ENCODE results near the gene SGCA. TPM values are rescaled to one million over a fixed set of nuclear protein-coding genes. Genes with fewer than 3 reads are reported as not detected.

Gene SGCA
- total RNA-seq, 2 donors from 2014 or later: 0.51 to 2.6 TPM

DNA sequence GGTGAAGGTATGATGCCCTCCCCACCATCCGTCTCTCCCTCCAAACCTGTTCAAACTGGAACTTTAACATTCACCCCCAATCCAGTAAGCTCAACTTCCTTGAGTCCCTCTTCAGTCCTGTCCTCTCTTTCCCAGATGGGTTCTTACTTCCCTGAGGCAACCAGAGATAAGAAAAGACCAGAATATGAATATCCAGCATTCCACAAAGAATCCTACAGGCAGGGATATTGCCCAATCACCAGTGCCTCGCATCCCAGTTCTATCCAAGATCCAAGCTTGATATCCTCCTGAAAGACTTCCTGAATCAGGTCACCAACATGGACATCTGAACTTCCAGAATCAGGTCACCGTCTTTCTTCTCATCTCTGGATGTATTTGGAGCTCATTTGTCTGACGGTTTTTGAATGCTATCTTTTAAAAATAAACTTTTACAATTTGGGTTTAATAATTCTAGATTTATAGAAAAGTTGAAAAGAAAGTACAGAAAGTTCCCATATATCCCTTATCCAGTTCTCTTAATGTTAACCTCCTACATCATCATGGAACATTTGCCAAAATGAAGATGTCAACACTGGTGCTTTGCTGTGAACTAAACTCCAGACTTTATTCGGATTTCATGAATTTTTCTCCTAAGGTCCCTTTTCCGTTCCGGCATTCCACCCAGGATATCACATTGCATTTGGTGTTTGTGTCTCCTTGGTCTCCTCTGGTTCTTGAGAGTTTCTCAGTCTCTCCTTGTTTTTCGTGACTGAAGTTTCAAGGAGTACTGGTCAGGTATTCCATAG is 49.4 kb downstream of the SGCA start:
- H3K4me3 ChIP-seq (ENCODE audit: low read length): no peak overlapping the region
- DNase-seq: no peak
- Mint-ChIP-seq H3K9me3 (no peaks in the 10 kb centered on the region), H3K36me3 (ENCODE audit: low read depth) (no peaks in the 10 kb centered on the region), H3K27me3 (ENCODE audit: insufficient read depth) (peaks cover 3% of the 10 kb centered on the region), H3K27ac (no peak overlapping the region), H3K4me1 (peaks cover 56% of the 10 kb centered on the region), H3K4me3 (no peak overlapping the region)
- no peak overlapping the region for H3K27ac ChIP-seq (ENCODE audit: low read depth, low read length)
- TF ChIP-seq, protein P1, sequence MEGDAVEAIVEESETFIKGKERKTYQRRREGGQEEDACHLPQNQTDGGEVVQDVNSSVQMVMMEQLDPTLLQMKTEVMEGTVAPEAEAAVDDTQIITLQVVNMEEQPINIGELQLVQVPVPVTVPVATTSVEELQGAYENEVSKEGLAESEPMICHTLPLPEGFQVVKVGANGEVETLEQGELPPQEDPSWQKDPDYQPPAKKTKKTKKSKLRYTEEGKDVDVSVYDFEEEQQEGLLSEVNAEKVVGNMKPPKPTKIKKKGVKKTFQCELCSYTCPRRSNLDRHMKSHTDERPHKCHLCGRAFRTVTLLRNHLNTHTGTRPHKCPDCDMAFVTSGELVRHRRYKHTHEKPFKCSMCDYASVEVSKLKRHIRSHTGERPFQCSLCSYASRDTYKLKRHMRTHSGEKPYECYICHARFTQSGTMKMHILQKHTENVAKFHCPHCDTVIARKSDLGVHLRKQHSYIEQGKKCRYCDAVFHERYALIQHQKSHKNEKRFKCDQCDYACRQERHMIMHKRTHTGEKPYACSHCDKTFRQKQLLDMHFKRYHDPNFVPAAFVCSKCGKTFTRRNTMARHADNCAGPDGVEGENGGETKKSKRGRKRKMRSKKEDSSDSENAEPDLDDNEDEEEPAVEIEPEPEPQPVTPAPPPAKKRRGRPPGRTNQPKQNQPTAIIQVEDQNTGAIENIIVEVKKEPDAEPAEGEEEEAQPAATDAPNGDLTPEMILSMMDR (conservative IDR thresholded peaks at IDR 0.05): no peak
- H3K27me3 ChIP-seq (ENCODE audit: control insufficient read depth, insufficient read depth, low read length, poor library complexity, severe bottlenecking): no peaks in the 10 kb centered on the region
- WGBS, 2 experiments (ENCODE audit: insufficient coverage in 1 of 2, insufficient read length in 1 of 2): 72 to 73% methylated on average over 5 to 7 of the region's 8 CpGs
- H3K36me3 ChIP-seq (ENCODE audit: control insufficient read depth, insufficient read depth, low read length): no peaks in the 10 kb centered on the region
- H3K4me1 ChIP-seq (ENCODE audit: control insufficient read depth, insufficient read depth, low read length): peaks cover 19% of the 10 kb centered on the region
- H3K9ac ChIP-seq (ENCODE audit: extremely low read depth, low read length, poor library complexity, severe bottlenecking): no peak overlapping the region
- no peaks in the 10 kb centered on the region for H3K9me3 ChIP-seq (ENCODE audit: control insufficient read depth, low read length)

DNA sequence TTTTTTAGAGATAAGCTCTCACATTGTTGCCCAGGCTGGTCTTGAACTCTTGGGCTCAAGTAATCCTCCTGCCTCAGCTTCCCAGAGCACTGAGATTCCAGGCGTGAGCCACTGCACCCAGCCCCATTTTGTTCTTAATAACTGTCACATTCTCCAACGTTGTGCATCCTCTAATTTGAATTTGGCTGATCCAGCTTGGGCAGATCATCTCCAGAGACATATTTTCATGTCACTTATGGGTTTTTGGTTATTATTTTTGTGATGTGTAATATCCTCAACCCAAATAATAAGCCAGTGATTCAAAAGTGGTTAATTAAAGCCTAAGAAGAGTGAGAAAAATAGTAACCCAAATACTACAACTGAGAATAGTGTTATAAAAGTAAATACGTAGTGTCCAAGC is 51.8 kb downstream of the SGCA start:
- no peak overlapping the region for H3K27ac ChIP-seq (ENCODE audit: low read depth, low read length)
- Mint-ChIP-seq H3K36me3 (ENCODE audit: low read depth) (no peaks in the 10 kb centered on the region), H3K27ac (no peak overlapping the region)

DNA sequence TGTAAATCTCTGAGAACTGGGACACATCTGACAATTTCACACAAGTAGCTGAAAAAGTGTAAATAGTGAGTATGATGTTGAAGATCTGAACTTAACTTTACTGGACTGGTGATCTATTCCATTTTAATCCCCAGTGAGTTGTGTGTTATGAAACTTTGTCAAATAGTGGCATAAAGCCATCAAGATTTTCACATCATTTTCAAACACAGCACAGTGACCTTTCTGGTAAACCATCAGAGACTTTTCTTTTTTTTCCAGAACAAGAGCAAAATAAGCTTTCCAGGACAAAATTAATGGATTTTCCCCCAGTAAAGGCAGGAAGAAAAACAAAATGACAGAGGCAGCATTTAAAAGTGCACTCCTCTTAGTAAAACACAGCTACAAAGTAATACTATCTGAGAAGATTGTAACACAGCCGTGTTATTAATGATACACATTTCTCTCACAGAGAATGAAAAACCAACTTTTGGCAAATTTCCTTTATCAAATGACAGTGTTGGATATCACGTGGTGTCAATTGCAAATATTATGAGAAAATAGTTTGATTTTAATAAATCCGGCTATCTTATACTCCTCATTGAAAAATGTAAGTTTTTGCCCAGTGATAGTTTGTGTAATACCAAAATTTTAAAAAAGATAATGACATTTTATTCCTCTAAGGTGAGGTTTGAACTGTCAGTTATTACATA is 52.4 kb downstream of the SGCA start:
- Histone ChIP-seq H3K9me3 (ENCODE audit: control insufficient read depth, low read length) (no peaks in the 10 kb centered on the region), H3K9ac (ENCODE audit: extremely low read depth, low read length, poor library complexity, severe bottlenecking) (no peak overlapping the region), H3K4me1 (ENCODE audit: control insufficient read depth, insufficient read depth, low read length) (peaks cover 6% of the 10 kb centered on the region), H3K4me3 (ENCODE audit: low read length) (no peak overlapping the region), H3K27ac (ENCODE audit: low read depth, low read length) (no peak overlapping the region), H3K27me3 (ENCODE audit: control insufficient read depth, insufficient read depth, low read length, poor library complexity, severe bottlenecking) (no peaks in the 10 kb centered on the region), H3K36me3 (ENCODE audit: control insufficient read depth, insufficient read depth, low read length) (no peaks in the 10 kb centered on the region)
- Mint-ChIP-seq H3K36me3 (ENCODE audit: low read depth) (no peaks in the 10 kb centered on the region), H3K27me3 (ENCODE audit: insufficient read depth) (peaks cover 3% of the 10 kb centered on the region), H3K4me1 (peaks cover 39% of the 10 kb centered on the region), H3K4me3 (no peak overlapping the region), H3K9me3 (no peaks in the 10 kb centered on the region), H3K27ac (no peak overlapping the region)
- TF ChIP-seq, protein P1 (conservative IDR thresholded peaks at IDR 0.05): no peak
- DNase-seq: no peak
- 89 to 94% methylated on average over 3 of the region's 3 CpGs for WGBS, 2 experiments (ENCODE audit: insufficient coverage in 1 of 2, insufficient read length in 1 of 2)

More for the DNA sequence above, 51.8 kb downstream of the SGCA start:
- Histone ChIP-seq H3K9me3 (ENCODE audit: control insufficient read depth, low read length) (no peaks in the 10 kb centered on the region), H3K27me3 (ENCODE audit: control insufficient read depth, insufficient read depth, low read length, poor library complexity, severe bottlenecking) (no peaks in the 10 kb centered on the region), H3K4me3 (ENCODE audit: low read length) (no peak overlapping the region), H3K36me3 (ENCODE audit: control insufficient read depth, insufficient read depth, low read length) (no peaks in the 10 kb centered on the region), H3K4me1 (ENCODE audit: control insufficient read depth, insufficient read depth, low read length) (peaks cover 6% of the 10 kb centered on the region), H3K9ac (ENCODE audit: extremely low read depth, low read length, poor library complexity, severe bottlenecking) (no peak overlapping the region)
- WGBS, 2 experiments (ENCODE audit: insufficient coverage in 1 of 2, insufficient read length in 1 of 2): 57 to 61% methylated on average over 3 of the region's 3 CpGs
- H3K4me1 Mint-ChIP-seq: peaks cover 45% of the 10 kb centered on the region
- DNase-seq: no peak
- TF ChIP-seq, protein P1 (conservative IDR thresholded peaks at IDR 0.05): no peak
- H3K9me3 Mint-ChIP-seq: no peaks in the 10 kb centered on the region
- H3K4me3 Mint-ChIP-seq: no peak overlapping the region
- peaks cover 3% of the 10 kb centered on the region for H3K27me3 Mint-ChIP-seq (ENCODE audit: insufficient read depth)

Measured in endodermal cell (in vitro differentiated cells).